IMR-90 (cell line): ENCODE data around the gene ROPN1B.
"Not testable (repeated sequence)": the region's sequence is repeated elsewhere in the genome, so short reads cannot be mapped to it uniquely, and the experiment has no call there.

Source experiments
- CEBPB ChIP-seq: IDR thresholded peaks from 2 replicates; pipeline ENCODE4 v1.6.1; 2012; ENCODE audit warnings: low read depth, low read length, improper control_type of control experiment
- CTCF ChIP-seq: conservative IDR thresholded peaks from 2 replicates; pipeline ENCODE4 v1.5.1; 2012; ENCODE audit warnings: mild to moderate bottlenecking, low read depth, low read length, improper control_type of control experiment
- FOS ChIP-seq: fragments of 150-350 bp; IDR thresholded peaks from 2 replicates; pipeline ENCODE4 v1.6.1; 2016; ENCODE audit warnings: low read depth, low read length
- MAFK ChIP-seq: IDR thresholded peaks from 2 replicates; pipeline ENCODE4 v1.6.1; 2012; ENCODE audit warnings: low read depth, low read length, improper control_type of control experiment
- MXI1 ChIP-seq: IDR thresholded peaks from 2 replicates; pipeline ENCODE4 v1.6.1; 2012; ENCODE audit warnings: low read depth, mild to moderate bottlenecking, low read length, moderate library complexity, borderline replicate concordance
- POLR2A ChIP-seq: IDR thresholded peaks from 2 replicates; pipeline ENCODE4 v1.6.1; 2012; ENCODE audit warnings: mild to moderate bottlenecking, low read depth, low read length
- RAD21 ChIP-seq: IDR thresholded peaks from 2 replicates; pipeline ENCODE4 v1.6.1; 2012; ENCODE audit warnings: low read length, improper control_type of control experiment
- SMC3 ChIP-seq: fragments of 150-350 bp; IDR thresholded peaks from 2 replicates; pipeline ENCODE4 v1.6.1; 2016; ENCODE audit warnings: low read depth, mild to moderate bottlenecking, antibody characterized with exemption, low read length, moderate library complexity
- USF2 ChIP-seq: fragments of 150-350 bp; IDR thresholded peaks from 2 replicates; pipeline ENCODE4 v1.6.1; 2017; ENCODE audit warnings: mild to moderate bottlenecking, antibody characterized with exemption, low read length, low read depth

GRCh38 chr3:125963834-125964233 lies 5.1 kb upstream of the ROPN1B start:
- not testable (repeated sequence) for TF ChIP-seq POLR2A, CEBPB, CTCF, MAFK, USF2, SMC3, MXI1, FOS, RAD21
